Measurements from ENCODE around the gene DSCAM.

GRCh38 chr21:40753756-40754155 is 93.2 kb downstream of the DSCAM start:
- no peak for TF ChIP-seq CTCF (IDR thresholded peaks at IDR 0.05)
- no peak for TF ChIP-seq FOXJ3 (CRISPR knock-in tag; IDR thresholded peaks at IDR 0.05; ENCODE audit: borderline replicate concordance)
- TF ChIP-seq ATF3 (CRISPR knock-in tag; conservative IDR thresholded peaks at IDR 0.05): no peak
- no peak for TF ChIP-seq ELF4 (CRISPR knock-in tag; IDR thresholded peaks at IDR 0.05; ENCODE audit: low read depth)
- TF ChIP-seq E2F5 (CRISPR knock-in tag; IDR thresholded peaks at IDR 0.05): no peak
- TF ChIP-seq ZNF512 (CRISPR knock-in tag; IDR thresholded peaks at IDR 0.05; ENCODE audit: borderline replicate concordance): no peak
- no peak for TF ChIP-seq USF1 (CRISPR knock-in tag; IDR thresholded peaks at IDR 0.05)
- no peak for TF ChIP-seq JUN (CRISPR knock-in tag; IDR thresholded peaks at IDR 0.05)
- TF ChIP-seq ZBTB43 (CRISPR knock-in tag; IDR thresholded peaks at IDR 0.05): no peak
- TF ChIP-seq PRRX2 (CRISPR knock-in tag; IDR thresholded peaks at IDR 0.05): no peak
- no peak for TF ChIP-seq NFE2L1 (CRISPR knock-in tag; IDR thresholded peaks at IDR 0.05)
- TF ChIP-seq SP1 (CRISPR knock-in tag; conservative IDR thresholded peaks at IDR 0.05): no peak
- no peak for TF ChIP-seq MLX (CRISPR knock-in tag; IDR thresholded peaks at IDR 0.05)
- no peak for TF ChIP-seq ETV6 (CRISPR knock-in tag; IDR thresholded peaks at IDR 0.05)
